ENCODE data around the gene RHOJ. TPM values are rescaled to one million over a fixed set of nuclear protein-coding genes. Genes with fewer than 3 reads are reported as not detected.

The RHOJ gene
- total and polyA plus RNA-seq, 2 donors (not counting 3 experiments of a cell fraction or from before 2014, with no cell fraction given), result 191 to 486 TPM

GRCh38 chr14:63228217-63228616 lies 24.0 kb downstream of the RHOJ start:
- Histone ChIP-seq H2AFZ (ENCODE audit: low read depth, low read length) (no peak overlapping the region), H3K36me3 (ENCODE audit: control insufficient read depth in 2 of 2, extremely low read depth in 1 of 2, insufficient read depth in 2 of 2, low read length in 2 of 2) (peaks cover 0 to 8% of the 10 kb centered on the region in 2 experiments), H3K4me3 (replicated peaks in 1 of 3; ENCODE audit: insufficient read depth in 1 of 3, low read depth in 1 of 3, low read length in 3 of 3) (no peak overlapping the region), H4K20me1 (replicated peaks; ENCODE audit: control insufficient read depth, extremely low read depth, insufficient read depth, low read length) (peaks cover 28% of the 10 kb centered on the region), H3K4me2 (ENCODE audit: insufficient read depth, low read length) (peak overlapping the region; percentile 35), H3K9ac (replicated peaks; ENCODE audit: extremely low read depth, insufficient read depth, low read length) (no peak overlapping the region), H3K9me3 (replicated peaks; ENCODE audit: control insufficient read depth, insufficient read depth, low read length) (no peaks in the 10 kb centered on the region), H3K79me2 (ENCODE audit: control insufficient read depth, insufficient read depth, low read length) (peaks cover 97% of the 10 kb centered on the region), H3K27ac (ENCODE audit: insufficient read depth, low read depth, low read length) (no peak overlapping the region), H3K9me1 (replicated peaks; ENCODE audit: control insufficient read depth, extremely low read depth, insufficient read depth, low read length) (peaks cover 2% of the 10 kb centered on the region), H3K27me3 (ENCODE audit: control insufficient read depth in 2 of 2, insufficient read depth in 2 of 2, low read length in 2 of 2) (no peaks in the 10 kb centered on the region), H3K4me1 (ENCODE audit: control insufficient read depth, extremely low read depth, insufficient read depth, low read length) (peaks cover 46% of the 10 kb centered on the region)
- ChIA-PET POLR2A (interaction anchor here (1.9 kb wide), 1 partner anchor 24 kb away, joined by 7 read pairs; the partner anchor contains the start of gene RHOJ), CTCF (interaction anchor here (0.8 to 2.9 kb wide), 3 partner anchors 9 to 54 kb away, joined by 3 to 12 read pairs (median 3); no protein-coding TSS in a partner anchor)
- dilution Hi-C loops (cut with MboI; ENCODE audit: extremely low pct_ligation_motif_present, low sequenced_read_pairs) (no loop called here), intact Hi-C loops (cut with micrococcal nuclease) (loop anchor here (2.0 kb wide), 1 partner anchor 13 kb away; no protein-coding TSS in a partner anchor)
- TF ChIP-seq MYC (IDR thresholded peaks at IDR 0.05; ENCODE audit: low read depth, low read length) (no peak), EZH2 (IDR thresholded peaks at IDR 0.05; ENCODE audit: borderline replicate concordance, low read depth, low read length, severe bottlenecking) (no peak), POLR2AphosphoS5 (IDR thresholded peaks at IDR 0.05; ENCODE audit: insufficient read depth, low read depth, low read length) (no peak), CTCF (IDR thresholded peaks at IDR 0.05; ENCODE audit: extremely low read depth in 1 of 2, insufficient read depth in 1 of 2, low read depth in 1 of 2, low read length in 2 of 2) (no peak), POLR2A (IDR thresholded peaks at IDR 0.05; ENCODE audit: low read depth, low read length) (no peak), GATA2 (IDR thresholded peaks at IDR 0.05; ENCODE audit: insufficient read depth, insufficient read length, low read depth, low read length) (no peak), JUN (IDR thresholded peaks at IDR 0.05; ENCODE audit: borderline replicate concordance, insufficient read depth, insufficient read length, low read depth) (no peak), FOS (IDR thresholded peaks at IDR 0.05; ENCODE audit: borderline replicate concordance, insufficient read depth, low read length) (no peak), MAX (IDR thresholded peaks at IDR 0.05; ENCODE audit: insufficient read depth, insufficient read length) (no peak)
- DNase-seq (ENCODE audit: low read depth, low spot score) (no peak), FAIRE-seq (no peak)
- no TSS peak for BruUV-seq (replicated peaks)

All from endothelial cell of umbilical vein (primary cell).